Mucosa of rectum (tissue), 2 donors: ENCODE measurements around the gene ACTR3C.

Experiments
- H3K27ac ChIP-seq, 2 donors: one replicate each; pipeline ENCODE4 v1.7.0; 2013; ENCODE audit warnings: inconsistent platforms in 2 of 2, low read depth in 2 of 2, low read length in 2 of 2
- H3K27me3 ChIP-seq, 2 donors: one replicate each; pipeline ENCODE4 v1.7.0; 2013; ENCODE audit warnings: low read length in 2 of 2; ENCODE audit not compliant: control insufficient read depth in 2 of 2, insufficient read depth in 2 of 2
- H3K36me3 ChIP-seq, 2 donors: one replicate each; pipeline ENCODE4 v1.7.0; 2013; ENCODE audit warnings: low read length in 2 of 2; ENCODE audit not compliant: control insufficient read depth in 2 of 2, insufficient read depth in 2 of 2
- H3K4me1 ChIP-seq, 2 donors: one replicate each; pipeline ENCODE4 v1.7.0; 2013; ENCODE audit warnings: low read length in 2 of 2, mild to moderate bottlenecking in 1 of 2; ENCODE audit not compliant: control insufficient read depth in 2 of 2, insufficient read depth in 2 of 2
- H3K4me3 ChIP-seq, 2 donors: one replicate each; pipeline ENCODE4 v1.7.0; 2013; ENCODE audit warnings: low read length in 2 of 2
- H3K9ac ChIP-seq, 2 donors: one replicate each; pipeline ENCODE4 v1.7.0; 2013; ENCODE audit warnings: low read length in 2 of 2, low read depth in 1 of 2, mild to moderate bottlenecking in 1 of 2
- H3K9me3 ChIP-seq, 2 donors: one replicate each; pipeline ENCODE4 v1.7.0; 2013; ENCODE audit warnings: low read length in 2 of 2; ENCODE audit not compliant: control insufficient read depth in 2 of 2
- donor health status: healthy.
- donor health status: Normal muscosa, but diverticular disease.

The ACTR3C gene

GRCh38 chr7:150358988-150359621 is 35.8 kb upstream of the ACTR3C start:
- Histone ChIP-seq H3K9ac (no peak overlapping the region), H3K4me3 (no peak overlapping the region), H3K4me1 (peaks cover 9 to 12% of the 10 kb centered on the region in 2 donors), H3K36me3 (no peaks in the 10 kb centered on the region), H3K9me3 (no peaks in the 10 kb centered on the region), H3K27me3 (no peaks in the 10 kb centered on the region), H3K27ac (no peak overlapping the region)

- Histone ChIP-seq H3K27me3 (no peaks in the 10 kb centered on the region), H3K4me1 (peaks cover 9 to 12% of the 10 kb centered on the region in 2 donors), H3K9me3 (no peaks in the 10 kb centered on the region), H3K4me3 (no peak overlapping the region), H3K9ac (no peak overlapping the region), H3K36me3 (no peaks in the 10 kb centered on the region), H3K27ac (no peak overlapping the region)
These were observed 35.1 kb upstream of the ACTR3C start for GRCh38 chr7:150358433-150358832.

GRCh38 chr7:150357771-150358427 is 34.6 kb upstream of the ACTR3C start:
- Histone ChIP-seq H3K27me3 (no peaks in the 10 kb centered on the region), H3K27ac (peak overlapping the region in 1 of 2 donors; percentile 23), H3K36me3 (no peaks in the 10 kb centered on the region), H3K4me1 (peaks cover 9 to 12% of the 10 kb centered on the region in 2 donors), H3K9ac (no peak overlapping the region), H3K4me3 (peak overlapping the region in 1 of 2 donors; percentile 22), H3K9me3 (no peaks in the 10 kb centered on the region)

GRCh38 chr7:150357270-150357669 is 33.9 kb upstream of the ACTR3C start:
- Histone ChIP-seq H3K27me3 (no peaks in the 10 kb centered on the region), H3K36me3 (no peaks in the 10 kb centered on the region), H3K4me1 (peaks cover 9 to 12% of the 10 kb centered on the region in 2 donors), H3K27ac (peak overlapping the region in 1 of 2 donors; percentile 23), H3K4me3 (peak overlapping the region in 1 of 2 donors; percentile 22), H3K9ac (no peak overlapping the region), H3K9me3 (no peaks in the 10 kb centered on the region)

GRCh38 chr7:150356265-150356897 is 33.0 kb upstream of the ACTR3C start:
- H3K27ac ChIP-seq: peak overlapping the region in 1 of 2 donors; percentile 38
- H3K9ac ChIP-seq: no peak overlapping the region
- H3K27me3 ChIP-seq: no peaks in the 10 kb centered on the region

GRCh38 chr7:150355666-150356059 is 32.3 kb upstream of the ACTR3C start:
- Histone ChIP-seq H3K9me3 (no peaks in the 10 kb centered on the region), H3K27me3 (no peaks in the 10 kb centered on the region), H3K36me3 (no peaks in the 10 kb centered on the region), H3K9ac (peak overlapping the region in 1 of 2 donors; percentile 9), H3K4me1 (peaks cover 12 to 14% of the 10 kb centered on the region in 2 donors), H3K4me3 (no peak overlapping the region), H3K27ac (peak overlapping the region; percentile 38 to 59)

More at GRCh38 chr7:150356265-150356897, 33.0 kb upstream of the ACTR3C start:
- Histone ChIP-seq H3K4me1 (peaks cover 12 to 14% of the 10 kb centered on the region in 2 donors), H3K9me3 (no peaks in the 10 kb centered on the region), H3K4me3 (no peak overlapping the region), H3K36me3 (no peaks in the 10 kb centered on the region)

GRCh38 chr7:150351587-150352194 is 28.3 kb upstream of the ACTR3C start:
- no peaks in the 10 kb centered on the region for H3K9me3 ChIP-seq
- H3K4me1 ChIP-seq: peaks cover 7 to 14% of the 10 kb centered on the region in 2 donors
- no peak overlapping the region for H3K4me3 ChIP-seq
- no peaks in the 10 kb centered on the region for H3K36me3 ChIP-seq
- no peak overlapping the region for H3K9ac ChIP-seq
- no peak overlapping the region for H3K27ac ChIP-seq
- no peaks in the 10 kb centered on the region for H3K27me3 ChIP-seq

GRCh38 chr7:150346922-150347321 is 23.6 kb upstream of the ACTR3C start:
- peaks cover 0 to 2% of the 10 kb centered on the region in 2 donors for H3K4me1 ChIP-seq
- no peaks in the 10 kb centered on the region for H3K36me3 ChIP-seq
- H3K4me3 ChIP-seq: no peak overlapping the region
- peaks cover 0 to 3% of the 10 kb centered on the region in 2 donors for H3K27me3 ChIP-seq
- no peak overlapping the region for H3K27ac ChIP-seq
- H3K9ac ChIP-seq: no peak overlapping the region
- no peaks in the 10 kb centered on the region for H3K9me3 ChIP-seq

GRCh38 chr7:150345012-150345411 is 21.7 kb upstream of the ACTR3C start:
- Histone ChIP-seq H3K9ac (no peak overlapping the region), H3K4me1 (peaks cover 2 to 12% of the 10 kb centered on the region in 2 donors), H3K9me3 (no peaks in the 10 kb centered on the region), H3K27me3 (peaks cover 0 to 4% of the 10 kb centered on the region in 2 donors), H3K36me3 (no peaks in the 10 kb centered on the region), H3K27ac (no peak overlapping the region), H3K4me3 (no peak overlapping the region)

- Histone ChIP-seq H3K27ac (no peak overlapping the region), H3K9ac (no peak overlapping the region), H3K4me1 (peaks cover 8 to 19% of the 10 kb centered on the region in 2 donors), H3K4me3 (no peak overlapping the region), H3K9me3 (no peaks in the 10 kb centered on the region), H3K36me3 (no peaks in the 10 kb centered on the region), H3K27me3 (peaks cover 0 to 4% of the 10 kb centered on the region in 2 donors)
These were observed 21.0 kb upstream of the ACTR3C start for GRCh38 chr7:150344299-150344698.
